DMS79 (cell line): ENCODE measurements around the gene SLC25A51.
"Not testable (repeated sequence)": the region's sequence is repeated elsewhere in the genome, so short reads cannot be mapped to it uniquely, and the experiment has no call there.

Experiments used
- DNase-seq: peaks from one replicate; lab custom pipeline; 2025; lab: John Stamatoyannopoulos, UW

The SLC25A51 gene

GRCh38 chr9:37919956-37920335 lies 16.0 kb upstream of the SLC25A51 start:
- no peak for DNase-seq

GRCh38 chr9:37919246-37919955 lies 15.5 kb upstream of the SLC25A51 start:
- DNase-seq: no peak

GRCh38 chr9:37918665-37919170 lies 14.8 kb upstream of the SLC25A51 start:
- no peak for DNase-seq

GRCh38 chr9:37917801-37918664 lies 14.1 kb upstream of the SLC25A51 start:
- no peak for DNase-seq

- no peak for DNase-seq
Measured at GRCh38 chr9:37917313-37917731, 13.4 kb upstream of the SLC25A51 start.

- no peak for DNase-seq
Measured at GRCh38 chr9:37916471-37917312, 12.8 kb upstream of the SLC25A51 start.

- DNase-seq: no peak
Measured at GRCh38 chr9:37915911-37916470, 12.1 kb upstream of the SLC25A51 start.

- no peak for DNase-seq
Measured at GRCh38 chr9:37914701-37915358, 10.9 kb upstream of the SLC25A51 start.

GRCh38 chr9:37914154-37914551 lies 10.2 kb upstream of the SLC25A51 start:
- DNase-seq: no peak

- DNase-seq: peak; percentile 43
Measured at GRCh38 chr9:37913480-37914153, 9.7 kb upstream of the SLC25A51 start.

GRCh38 chr9:37911271-37911681 lies 7.3 kb upstream of the SLC25A51 start:
- no peak for DNase-seq

GRCh38 chr9:37910271-37910670 lies 6.3 kb upstream of the SLC25A51 start:
- no peak for DNase-seq

- DNase-seq: not testable (repeated sequence)
Measured at GRCh38 chr9:37909836-37910235, 5.9 kb upstream of the SLC25A51 start.

- DNase-seq: no peak
Measured at GRCh38 chr9:37909326-37909725, 5.4 kb upstream of the SLC25A51 start.

- DNase-seq: no peak
Measured at GRCh38 chr9:37908698-37909186, 4.8 kb upstream of the SLC25A51 start.

GRCh38 chr9:37908283-37908682 lies 4.4 kb upstream of the SLC25A51 start:
- DNase-seq: no peak

- DNase-seq: no peak
Measured at GRCh38 chr9:37906312-37907239, 2.6 kb upstream of the SLC25A51 start.

- DNase-seq: no peak
Measured at GRCh38 chr9:37905776-37906175, 1.8 kb upstream of the SLC25A51 start.

GRCh38 chr9:37905131-37905505 lies 1.2 kb upstream of the SLC25A51 start:
- no peak for DNase-seq
